ENCODE results near the gene KIF3A.

KIF3A gene

DNA sequence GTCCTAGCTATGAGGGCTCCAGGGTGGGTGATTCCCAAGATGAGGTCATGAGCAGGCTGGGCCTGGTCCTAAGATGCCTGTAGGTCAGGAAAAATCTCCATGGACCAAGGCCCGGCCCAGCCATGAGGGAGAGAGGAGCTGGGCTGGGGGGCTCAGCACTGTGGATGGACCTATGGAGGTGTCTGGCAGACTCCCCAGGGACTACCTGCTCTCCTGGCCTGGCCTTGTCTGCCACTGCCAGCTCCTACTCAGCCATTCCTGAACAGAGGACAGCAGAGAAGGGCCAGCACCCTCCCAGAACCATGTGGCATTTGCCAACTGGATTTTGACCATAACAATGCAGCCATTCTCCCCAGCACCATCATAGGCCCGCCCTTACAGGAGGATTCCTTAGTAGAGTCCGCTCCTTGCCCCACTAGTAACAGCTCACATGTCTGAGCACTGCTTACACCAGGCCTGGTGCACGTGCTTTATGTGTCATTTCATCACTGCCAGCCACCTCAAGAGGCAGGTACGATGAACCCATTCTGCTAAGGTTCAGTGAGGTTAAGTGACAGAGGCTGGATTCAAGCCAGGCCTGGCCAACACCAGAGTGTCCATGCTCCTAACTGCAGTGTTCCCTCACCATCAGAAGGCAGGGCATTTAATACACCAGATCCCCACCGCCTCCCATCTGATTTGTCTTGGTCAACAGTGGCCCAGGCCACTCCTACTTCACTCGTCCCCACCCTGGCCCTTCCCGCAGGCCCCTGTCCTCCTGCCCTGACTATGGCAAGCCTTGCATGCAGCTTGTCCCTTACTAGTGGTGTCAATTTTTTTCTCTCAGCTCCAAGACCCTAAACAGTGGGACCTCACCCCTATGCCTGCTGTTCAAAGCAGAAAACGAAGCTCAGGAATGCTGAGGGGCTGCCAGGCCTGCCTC is 78.7 kb downstream of the KIF3A start:
- TF ChIP-seq, protein P1, sequence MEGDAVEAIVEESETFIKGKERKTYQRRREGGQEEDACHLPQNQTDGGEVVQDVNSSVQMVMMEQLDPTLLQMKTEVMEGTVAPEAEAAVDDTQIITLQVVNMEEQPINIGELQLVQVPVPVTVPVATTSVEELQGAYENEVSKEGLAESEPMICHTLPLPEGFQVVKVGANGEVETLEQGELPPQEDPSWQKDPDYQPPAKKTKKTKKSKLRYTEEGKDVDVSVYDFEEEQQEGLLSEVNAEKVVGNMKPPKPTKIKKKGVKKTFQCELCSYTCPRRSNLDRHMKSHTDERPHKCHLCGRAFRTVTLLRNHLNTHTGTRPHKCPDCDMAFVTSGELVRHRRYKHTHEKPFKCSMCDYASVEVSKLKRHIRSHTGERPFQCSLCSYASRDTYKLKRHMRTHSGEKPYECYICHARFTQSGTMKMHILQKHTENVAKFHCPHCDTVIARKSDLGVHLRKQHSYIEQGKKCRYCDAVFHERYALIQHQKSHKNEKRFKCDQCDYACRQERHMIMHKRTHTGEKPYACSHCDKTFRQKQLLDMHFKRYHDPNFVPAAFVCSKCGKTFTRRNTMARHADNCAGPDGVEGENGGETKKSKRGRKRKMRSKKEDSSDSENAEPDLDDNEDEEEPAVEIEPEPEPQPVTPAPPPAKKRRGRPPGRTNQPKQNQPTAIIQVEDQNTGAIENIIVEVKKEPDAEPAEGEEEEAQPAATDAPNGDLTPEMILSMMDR (conservative IDR thresholded peaks at IDR 0.05), result no peak
- TF ChIP-seq ZFX (IDR thresholded peaks at IDR 0.05), result no peak
- H3K27ac ChIP-seq, result no peak overlapping the region

DNA sequence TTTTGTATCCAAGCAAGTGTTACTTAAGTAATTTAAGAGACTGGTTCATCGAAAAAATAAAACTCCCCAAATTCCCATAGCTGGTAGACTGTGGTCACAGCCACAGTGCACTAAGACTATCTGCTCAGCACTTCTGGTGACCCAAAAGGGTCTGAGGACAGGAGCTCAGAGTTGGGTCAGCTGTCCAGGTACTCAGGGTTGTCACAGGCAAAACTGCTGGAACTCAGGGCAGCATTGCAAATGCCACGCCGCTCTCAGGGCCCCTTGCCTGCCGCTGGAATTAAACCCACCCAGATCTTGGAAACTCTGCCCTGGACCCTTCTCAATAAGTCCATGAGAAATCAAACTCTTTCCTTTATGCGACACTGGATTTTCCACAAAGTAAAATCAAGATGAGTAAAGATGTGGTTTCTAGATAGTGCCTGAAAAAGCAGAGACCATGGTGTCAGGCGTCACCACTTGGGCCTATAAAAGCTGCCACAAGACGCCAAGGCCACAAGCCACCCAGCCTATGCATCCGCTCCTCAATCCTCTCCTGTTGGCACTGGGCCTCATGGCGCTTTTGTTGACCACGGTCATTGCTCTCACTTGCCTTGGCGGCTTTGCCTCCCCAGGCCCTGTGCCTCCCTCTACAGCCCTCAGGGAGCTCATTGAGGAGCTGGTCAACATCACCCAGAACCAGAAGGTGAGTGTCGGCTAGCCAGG is 79.5 kb downstream of the KIF3A start, which contains the start of gene IL13:
Gene IL13 (plus strand): TSS at position 498 of the 705 bp plus-strand sequence. CDS start 14 bp downstream, at position 512.
- TF ChIP-seq, protein P1 (conservative IDR thresholded peaks at IDR 0.05), result no peak
- no peak for TF ChIP-seq ZFX (IDR thresholded peaks at IDR 0.05)
- no peak within 1 kb of the TSS for H3K27ac ChIP-seq

DNA sequence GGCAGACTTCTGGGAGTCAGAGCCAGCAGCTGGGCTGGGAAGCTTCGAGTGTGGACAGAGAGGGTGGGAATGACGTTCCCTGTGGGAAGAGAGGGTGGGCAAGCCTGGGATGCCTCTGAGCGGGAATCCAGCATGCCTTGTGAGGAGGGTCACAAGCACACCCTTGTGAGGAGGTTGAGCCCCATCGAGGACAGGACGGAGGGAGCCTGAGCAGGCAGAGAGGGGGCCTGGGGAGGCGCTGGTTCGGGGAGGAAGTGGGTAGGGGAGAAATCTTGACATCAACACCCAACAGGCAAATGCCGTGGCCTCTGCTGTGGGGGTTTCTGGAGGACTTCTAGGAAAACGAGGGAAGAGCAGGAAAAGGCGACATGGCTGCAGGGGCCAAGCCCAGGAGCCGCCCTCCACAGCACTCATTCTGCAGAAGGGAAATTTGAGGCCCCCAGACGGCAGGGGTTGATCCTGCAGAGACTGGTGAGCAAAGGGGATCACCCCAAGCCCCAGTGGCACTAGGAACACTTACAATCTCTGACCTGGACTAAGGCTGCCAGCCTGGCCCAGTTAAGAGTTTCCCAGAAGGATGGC is 80.5 kb downstream of the KIF3A start:
- TF ChIP-seq, protein P1 (conservative IDR thresholded peaks at IDR 0.05), result no peak
- no peak for TF ChIP-seq ZFX (IDR thresholded peaks at IDR 0.05)

DNA sequence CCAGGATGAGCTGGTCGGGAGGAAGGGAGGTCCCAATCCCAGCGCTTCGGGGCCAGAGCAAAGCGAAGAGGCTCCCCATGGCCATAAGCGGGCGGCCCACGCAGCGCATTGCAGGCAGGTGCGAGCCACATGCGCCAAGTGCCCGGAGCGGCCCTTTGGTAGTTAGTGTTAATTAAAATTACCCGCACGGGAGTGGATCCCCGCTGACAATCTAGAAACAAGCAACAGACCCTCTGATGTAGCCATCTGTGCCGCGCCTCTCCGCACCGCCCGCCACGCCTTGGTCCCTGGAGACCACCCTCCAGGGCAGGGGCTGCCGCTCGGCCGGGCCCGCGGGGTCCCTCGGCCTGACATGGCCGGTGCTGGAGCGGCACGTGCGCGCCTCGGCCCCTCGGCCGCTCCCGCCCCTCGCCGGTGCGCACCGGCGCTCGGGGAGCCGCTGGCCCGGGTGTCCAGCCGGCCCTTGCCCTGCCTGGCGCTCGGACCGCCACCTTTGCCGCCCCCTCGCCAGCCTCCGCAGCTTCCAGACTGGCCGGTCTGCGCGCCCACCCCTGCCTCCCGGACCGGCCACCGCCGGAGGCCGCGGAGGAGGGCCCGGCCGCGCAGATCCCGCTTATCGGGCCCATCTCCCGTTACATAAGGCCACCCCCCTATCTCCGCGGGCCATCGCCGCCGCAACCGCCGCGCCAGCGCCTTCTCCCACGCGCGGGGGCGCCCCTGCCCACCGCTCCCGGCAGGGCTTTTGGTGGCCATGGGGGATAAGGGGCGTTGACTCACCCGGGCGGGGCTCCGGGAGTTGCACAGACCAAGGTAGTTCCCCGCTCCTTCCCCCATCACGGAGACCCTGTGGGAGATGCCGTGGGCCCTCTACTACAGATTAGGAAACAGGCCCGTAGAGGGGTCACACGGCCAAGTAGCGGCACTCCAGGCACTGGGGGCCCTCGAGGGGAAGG is 81.2 kb downstream of the KIF3A start:
- TF ChIP-seq, protein P1 (conservative IDR thresholded peaks at IDR 0.05), result no peak
- TF ChIP-seq ZFX (IDR thresholded peaks at IDR 0.05), result no peak
- no peak overlapping the region for H3K27ac ChIP-seq

More for the DNA sequence above, 80.5 kb downstream of the KIF3A start:
- H3K27ac ChIP-seq, result no peak overlapping the region

DNA sequence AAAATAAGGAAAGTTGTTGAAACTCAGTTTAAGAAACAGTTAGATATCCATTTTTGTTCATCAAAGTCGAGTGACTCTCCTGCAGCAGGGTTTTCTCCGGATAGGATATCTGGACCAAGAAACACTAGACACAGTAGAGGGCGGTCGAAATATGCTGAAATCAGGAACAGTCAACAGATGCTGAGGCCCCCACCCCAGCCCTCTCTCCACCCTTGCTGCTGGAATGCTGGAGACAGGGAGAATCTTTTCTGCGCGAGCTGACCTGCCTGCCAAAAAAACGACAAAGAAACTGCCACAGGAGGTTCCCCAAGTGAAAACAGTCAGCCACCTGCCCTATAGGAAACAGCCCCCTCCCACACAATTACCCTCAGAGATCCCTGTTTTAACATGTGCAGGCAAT is 83.6 kb downstream of the KIF3A start:
- H3K27ac ChIP-seq, result no peak overlapping the region
- no peak for TF ChIP-seq ZFX (IDR thresholded peaks at IDR 0.05)

GRCh38 chr5:132651838-132652469 is 85.4 kb downstream of the KIF3A start:
- TF ChIP-seq, protein P1 (conservative IDR thresholded peaks at IDR 0.05), result no peak
- no peak for TF ChIP-seq ZFX (IDR thresholded peaks at IDR 0.05)
- no peak overlapping the region for H3K27ac ChIP-seq
